SK-N-MC (cell line): ENCODE results near the gene RPLP2.

Experiments
- EZH2 ChIP-seq: fragments of 200-600 bp; sonication (generic); IDR thresholded peaks from one replicate; pipeline ENCODE4 v1.6.1; 2017; ENCODE audit warnings: antibody characterized with exemption
- FOXP2 ChIP-seq: optimal IDR thresholded peaks from 2 replicates; pipeline ENCODE3; 2011; ENCODE audit warnings: mild to moderate bottlenecking, moderate library complexity; ENCODE audit not compliant: insufficient read depth; ENCODE audit errors: extremely low read length, control extremely low read depth
- POLR2AphosphoS5 ChIP-seq: IDR thresholded peaks from 2 replicates; pipeline ENCODE4 v1.6.1; 2012; ENCODE audit warnings: mild to moderate bottlenecking, low read depth, low read length, borderline replicate concordance

- no peak for TF ChIP-seq EZH2
- TF ChIP-seq POLR2AphosphoS5: no peak
- TF ChIP-seq FOXP2: no peak
Measured at GRCh38 chr11:834371-835316, 24.9 kb downstream of the RPLP2 start.
